Measurements from ENCODE around the gene PTPRN2. TPM values are rescaled to one million over a fixed set of nuclear protein-coding genes. Genes with fewer than 3 reads are reported as not detected.
"Not testable (repeated sequence)": the region's sequence is repeated elsewhere in the genome, so short reads cannot be mapped to it uniquely, and the experiment has no call there.

The PTPRN2 gene
- polyA plus RNA-seq, 1 experiment = 0.31 TPM

DNA sequence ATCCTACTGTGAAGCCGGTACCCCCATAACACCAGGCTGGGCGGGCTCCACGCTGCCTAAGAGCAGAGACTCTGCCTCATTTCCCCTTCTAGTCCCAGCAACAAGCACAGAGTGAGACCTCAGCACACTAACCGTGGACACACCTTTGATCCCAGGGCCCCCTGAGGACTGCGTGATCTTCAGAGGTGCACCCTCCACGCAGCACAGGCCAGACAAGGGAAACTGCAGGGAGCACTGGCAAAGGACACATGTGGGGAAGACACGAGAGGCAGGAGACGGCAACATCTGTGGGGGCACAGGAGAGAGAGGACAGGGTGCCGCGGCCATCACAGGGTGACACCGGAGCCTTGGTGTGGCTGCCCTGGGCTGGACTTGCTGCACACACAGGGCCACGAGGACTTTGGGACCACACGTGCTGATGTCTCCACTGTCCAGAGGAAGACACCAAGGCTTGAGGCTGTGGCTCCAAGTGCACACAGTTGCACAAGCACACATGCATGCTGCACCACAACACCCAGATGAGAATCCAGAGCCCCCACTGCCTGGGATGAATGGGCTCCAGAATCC, 128.8 kb downstream of the PTPRN2 start:
- no peak for DNase-seq (ENCODE audit: low read depth)
- no peaks in the 10 kb centered on the region for H3K36me3 ChIP-seq (ENCODE audit: control insufficient read depth, insufficient read depth, low read length)
- ChIA-PET POLR2A (no interaction called here), CTCF (no interaction called here)
- no peaks in the 10 kb centered on the region for H3K27me3 ChIP-seq (ENCODE audit: control insufficient read depth, insufficient read depth, low read length)
- TF ChIP-seq, protein P1, sequence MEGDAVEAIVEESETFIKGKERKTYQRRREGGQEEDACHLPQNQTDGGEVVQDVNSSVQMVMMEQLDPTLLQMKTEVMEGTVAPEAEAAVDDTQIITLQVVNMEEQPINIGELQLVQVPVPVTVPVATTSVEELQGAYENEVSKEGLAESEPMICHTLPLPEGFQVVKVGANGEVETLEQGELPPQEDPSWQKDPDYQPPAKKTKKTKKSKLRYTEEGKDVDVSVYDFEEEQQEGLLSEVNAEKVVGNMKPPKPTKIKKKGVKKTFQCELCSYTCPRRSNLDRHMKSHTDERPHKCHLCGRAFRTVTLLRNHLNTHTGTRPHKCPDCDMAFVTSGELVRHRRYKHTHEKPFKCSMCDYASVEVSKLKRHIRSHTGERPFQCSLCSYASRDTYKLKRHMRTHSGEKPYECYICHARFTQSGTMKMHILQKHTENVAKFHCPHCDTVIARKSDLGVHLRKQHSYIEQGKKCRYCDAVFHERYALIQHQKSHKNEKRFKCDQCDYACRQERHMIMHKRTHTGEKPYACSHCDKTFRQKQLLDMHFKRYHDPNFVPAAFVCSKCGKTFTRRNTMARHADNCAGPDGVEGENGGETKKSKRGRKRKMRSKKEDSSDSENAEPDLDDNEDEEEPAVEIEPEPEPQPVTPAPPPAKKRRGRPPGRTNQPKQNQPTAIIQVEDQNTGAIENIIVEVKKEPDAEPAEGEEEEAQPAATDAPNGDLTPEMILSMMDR (IDR thresholded peaks at IDR 0.05; ENCODE audit: insufficient read depth, low read depth, low read length) = no peak
- no peak overlapping the region for H3K4me3 ChIP-seq (ENCODE audit: low read depth, low read length)

DNA sequence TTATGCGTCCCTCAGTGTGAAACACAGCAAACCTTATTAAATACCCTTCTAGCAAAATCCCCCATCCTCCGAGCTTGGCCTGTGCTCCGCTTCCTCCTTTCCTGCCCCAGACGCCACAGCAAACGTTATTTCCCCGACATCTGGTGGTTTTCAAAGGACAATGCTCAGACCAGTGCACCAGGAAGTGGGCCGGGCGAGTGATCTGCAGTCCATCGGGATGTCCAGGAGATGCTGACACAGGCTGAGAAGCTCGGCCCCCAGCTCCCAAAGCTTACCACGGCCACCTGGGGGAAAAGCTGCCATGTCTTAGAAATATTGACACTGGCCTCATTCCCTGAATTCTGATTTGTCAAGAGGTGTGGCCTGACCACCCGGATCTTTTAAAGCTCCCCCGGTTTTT, 129.5 kb downstream of the PTPRN2 start:
- TF ChIP-seq, protein P1 (IDR thresholded peaks at IDR 0.05; ENCODE audit: insufficient read depth, low read depth, low read length) = no peak
- Histone ChIP-seq H3K27me3 (ENCODE audit: control insufficient read depth, insufficient read depth, low read length) (no peaks in the 10 kb centered on the region), H3K4me3 (ENCODE audit: low read depth, low read length) (no peak overlapping the region), H3K36me3 (ENCODE audit: control insufficient read depth, insufficient read depth, low read length) (no peaks in the 10 kb centered on the region)
- CTCF ChIA-PET = no interaction called here
- DNase-seq (ENCODE audit: low read depth) = no peak
- POLR2A ChIA-PET = no interaction called here

DNA sequence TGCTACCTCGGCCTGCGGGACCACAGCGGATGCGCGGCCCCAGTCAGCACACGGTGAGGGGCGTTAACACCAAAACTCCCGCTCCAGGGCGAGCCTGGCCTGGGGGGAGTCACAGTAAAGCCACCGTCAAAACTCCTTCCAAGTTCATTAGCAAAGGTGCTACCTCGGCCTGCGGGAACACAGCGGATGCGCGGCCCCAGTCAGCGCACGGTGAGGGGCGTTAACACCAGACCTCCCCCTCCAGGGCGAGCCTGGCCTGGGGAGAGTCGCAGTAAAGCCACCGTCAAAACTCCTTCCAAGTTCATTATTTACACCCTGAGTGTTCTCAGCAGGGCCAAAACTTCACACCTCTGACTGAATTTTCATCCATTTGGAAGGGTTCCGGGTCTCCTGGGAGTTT, 130.0 kb downstream of the PTPRN2 start:
- CTCF ChIA-PET; H3K4me3 ChIP-seq (ENCODE audit: low read depth, low read length); POLR2A ChIA-PET; H3K27me3 ChIP-seq (ENCODE audit: control insufficient read depth, insufficient read depth, low read length); H3K36me3 ChIP-seq (ENCODE audit: control insufficient read depth, insufficient read depth, low read length); DNase-seq (ENCODE audit: low read depth): not testable (repeated sequence)

DNA sequence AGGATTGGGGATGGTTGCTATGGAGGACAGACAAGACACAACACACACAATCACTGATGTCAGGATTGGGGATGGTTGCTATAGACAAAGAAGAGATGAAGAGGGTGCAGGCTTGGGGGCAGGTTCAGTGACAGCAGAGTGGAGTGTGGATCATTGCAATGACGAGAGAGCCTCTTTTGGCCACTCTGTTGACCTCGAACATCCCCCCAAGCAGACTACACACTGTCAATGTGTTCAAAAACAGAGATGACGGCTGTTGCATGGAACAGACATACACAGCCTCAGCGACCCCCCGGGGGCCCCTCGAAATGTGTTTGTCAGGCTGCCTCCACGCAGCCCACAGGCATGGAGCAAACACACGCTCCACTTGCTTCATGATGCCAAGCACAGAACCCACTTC, 133.0 kb downstream of the PTPRN2 start:
- Histone ChIP-seq H3K36me3 (ENCODE audit: control insufficient read depth, insufficient read depth, low read length) (no peaks in the 10 kb centered on the region), H3K4me3 (ENCODE audit: low read depth, low read length) (no peak overlapping the region), H3K27me3 (ENCODE audit: control insufficient read depth, insufficient read depth, low read length) (no peaks in the 10 kb centered on the region)
- CTCF ChIA-PET = no interaction called here
- DNase-seq (ENCODE audit: low read depth) = no peak
- POLR2A ChIA-PET = no interaction called here
- TF ChIP-seq, protein P1 (IDR thresholded peaks at IDR 0.05; ENCODE audit: insufficient read depth, low read depth, low read length) = no peak

DNA sequence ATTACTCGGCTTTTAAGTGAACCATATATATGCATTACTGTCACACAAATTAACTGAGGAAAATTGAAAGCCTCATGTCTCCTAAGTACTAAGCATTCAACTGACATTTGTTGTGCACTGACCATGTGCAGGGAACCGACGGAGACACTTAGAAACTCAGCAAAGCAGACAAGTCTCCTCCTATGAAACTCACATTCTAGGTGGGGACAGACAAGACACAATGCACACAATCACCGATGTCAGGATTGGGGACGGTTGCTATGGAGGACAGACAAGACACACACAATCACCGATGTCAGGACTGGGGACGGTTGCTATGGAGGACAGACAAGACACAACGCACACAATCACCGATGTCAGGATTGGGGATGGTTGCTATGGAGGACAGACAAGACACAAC, 134.0 kb downstream of the PTPRN2 start:
- CTCF ChIA-PET = no interaction called here
- no peak for DNase-seq (ENCODE audit: low read depth)
- TF ChIP-seq, protein P1 (IDR thresholded peaks at IDR 0.05; ENCODE audit: insufficient read depth, low read depth, low read length) = no peak
- POLR2A ChIA-PET = no interaction called here
- no peaks in the 10 kb centered on the region for H3K36me3 ChIP-seq (ENCODE audit: control insufficient read depth, insufficient read depth, low read length)
- H3K27me3 ChIP-seq (ENCODE audit: control insufficient read depth, insufficient read depth, low read length) = no peaks in the 10 kb centered on the region
- no peak overlapping the region for H3K4me3 ChIP-seq (ENCODE audit: low read depth, low read length)

DNA sequence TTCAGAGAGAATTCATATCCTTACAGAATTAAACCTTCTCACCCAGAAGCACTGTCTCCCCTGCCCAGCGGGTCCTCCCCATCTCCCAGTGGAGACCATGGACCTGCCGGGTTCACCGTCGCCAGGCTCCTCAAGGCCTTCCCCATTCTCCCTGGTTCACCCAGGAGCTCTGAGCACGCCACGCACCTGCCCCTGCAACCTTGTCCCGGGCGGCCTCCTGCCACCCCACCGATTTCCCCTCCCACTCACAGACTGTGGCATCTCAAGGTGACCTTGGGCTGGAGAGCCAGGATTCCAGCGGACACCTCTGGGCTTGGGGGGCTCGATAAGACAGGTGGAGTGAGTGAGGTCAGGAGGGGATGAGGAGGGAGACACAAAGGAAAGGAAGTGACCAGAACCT, 135.3 kb downstream of the PTPRN2 start:
- POLR2A ChIA-PET = no interaction called here
- Histone ChIP-seq H3K36me3 (ENCODE audit: control insufficient read depth, insufficient read depth, low read length) (no peaks in the 10 kb centered on the region), H3K27me3 (ENCODE audit: control insufficient read depth, insufficient read depth, low read length) (no peaks in the 10 kb centered on the region), H3K4me3 (ENCODE audit: low read depth, low read length) (no peak overlapping the region)
- DNase-seq (ENCODE audit: low read depth) = no peak
- TF ChIP-seq, protein P1 (IDR thresholded peaks at IDR 0.05; ENCODE audit: insufficient read depth, low read depth, low read length) = no peak
- CTCF ChIA-PET = no interaction called here

Measured in BJ (cell line).